Activated naive CD8-positive, alpha-beta T cell treated with anti-CD3 and anti-CD28 coated beads, Interleukin-2, amount 50 U/mL, for 24 hours (primary cell): ENCODE data around the gene ABCC4.
A peak's percentile ranks its signal among the peaks of the same experiment; 100 is the strongest.
"Not testable (repeated sequence)": the region's sequence is repeated elsewhere in the genome, so short reads cannot be mapped to it uniquely, and the experiment has no call there.

ENCODE experiments used
- ATAC-seq: fragments of 150-1000 bp; cut with Tn5 transposase; one replicate; pipeline ENCODE4 v1.10.0; 2021
- DNase-seq: peaks from one replicate; pipeline ENCODE4 v3.0.0; 2021
- H3K27ac Mint-ChIP-seq: one replicate; pipeline ENCODE4 v1.8.0; 2021; ENCODE audit warnings: mild to moderate bottlenecking, mixed read lengths
- H3K27me3 Mint-ChIP-seq: one replicate; pipeline ENCODE4 v1.8.0; 2021; ENCODE audit warnings: mixed read lengths
- H3K36me3 Mint-ChIP-seq: one replicate; pipeline ENCODE4 v1.8.0; 2021; ENCODE audit warnings: low read depth, mixed read lengths
- H3K4me1 Mint-ChIP-seq: one replicate; pipeline ENCODE4 v1.8.0; 2021; ENCODE audit warnings: mixed read lengths
- H3K4me3 Mint-ChIP-seq: one replicate; pipeline ENCODE4 v1.8.0; 2021; ENCODE audit warnings: mild to moderate bottlenecking, moderate library complexity, mixed read lengths
- H3K9me3 Mint-ChIP-seq: one replicate; pipeline ENCODE4 v1.8.0; 2021; ENCODE audit warnings: mixed read lengths

The ABCC4 gene

GRCh38 chr13:95276037-95276505, 25.2 kb downstream of the ABCC4 start:
- Mint-ChIP-seq H3K36me3 (peaks cover 3% of the 10 kb centered on the region), H3K27me3 (no peaks in the 10 kb centered on the region), H3K4me3 (no peak overlapping the region), H3K4me1 (peaks cover 16% of the 10 kb centered on the region), H3K27ac (no peak overlapping the region), H3K9me3 (no peaks in the 10 kb centered on the region)
- ATAC-seq, result no peak
- no peak for DNase-seq

GRCh38 chr13:95275322-95276036, 25.8 kb downstream of the ABCC4 start:
- ATAC-seq (no peak), DNase-seq (no peak)
- H3K27ac Mint-ChIP-seq, result no peak overlapping the region
- no peaks in the 10 kb centered on the region for H3K27me3 Mint-ChIP-seq
- H3K9me3 Mint-ChIP-seq, result no peaks in the 10 kb centered on the region
- peaks cover 3% of the 10 kb centered on the region for H3K36me3 Mint-ChIP-seq
- H3K4me1 Mint-ChIP-seq, result peaks cover 12% of the 10 kb centered on the region
- no peak overlapping the region for H3K4me3 Mint-ChIP-seq

- H3K9me3 Mint-ChIP-seq, H3K36me3 Mint-ChIP-seq, H3K27me3 Mint-ChIP-seq, H3K4me3 Mint-ChIP-seq, H3K4me1 Mint-ChIP-seq, ATAC-seq, DNase-seq, H3K27ac Mint-ChIP-seq: not testable (repeated sequence)
These were observed 27.6 kb downstream of the ABCC4 start for GRCh38 chr13:95273592-95274132.

- H3K4me1 Mint-ChIP-seq, H3K9me3 Mint-ChIP-seq, DNase-seq, H3K4me3 Mint-ChIP-seq, H3K27ac Mint-ChIP-seq, H3K27me3 Mint-ChIP-seq, ATAC-seq: not testable (repeated sequence)
- peaks cover 20% of the 10 kb centered on the region for H3K36me3 Mint-ChIP-seq
These were observed 29.2 kb downstream of the ABCC4 start for GRCh38 chr13:95272076-95272475.

- Mint-ChIP-seq H3K36me3 (peaks cover 28% of the 10 kb centered on the region), H3K4me3 (no peak overlapping the region), H3K27ac (no peak overlapping the region), H3K4me1 (peaks cover 2% of the 10 kb centered on the region), H3K27me3 (no peaks in the 10 kb centered on the region), H3K9me3 (no peaks in the 10 kb centered on the region)
- ATAC-seq (no peak), DNase-seq (no peak)
These were observed 31.5 kb downstream of the ABCC4 start for GRCh38 chr13:95269756-95270155.

GRCh38 chr13:95268343-95269065, 32.7 kb downstream of the ABCC4 start:
- not testable (repeated sequence) for H3K27ac Mint-ChIP-seq, H3K27me3 Mint-ChIP-seq, H3K4me1 Mint-ChIP-seq, H3K9me3 Mint-ChIP-seq, DNase-seq, H3K4me3 Mint-ChIP-seq, ATAC-seq
- H3K36me3 Mint-ChIP-seq, result peaks cover 34% of the 10 kb centered on the region

GRCh38 chr13:95267662-95268342, 33.4 kb downstream of the ABCC4 start:
- Mint-ChIP-seq H3K9me3 (no peaks in the 10 kb centered on the region), H3K36me3 (peaks cover 36% of the 10 kb centered on the region), H3K4me1 (peaks cover 2% of the 10 kb centered on the region), H3K4me3 (no peak overlapping the region), H3K27ac (no peak overlapping the region), H3K27me3 (no peaks in the 10 kb centered on the region)
- DNase-seq (no peak), ATAC-seq (no peak)

- H3K4me1 Mint-ChIP-seq, result peaks cover 6% of the 10 kb centered on the region
- H3K27ac Mint-ChIP-seq, result no peak overlapping the region
- peaks cover 40% of the 10 kb centered on the region for H3K36me3 Mint-ChIP-seq
- H3K4me3 Mint-ChIP-seq, result no peak overlapping the region
- DNase-seq (no peak), ATAC-seq (no peak)
- H3K9me3 Mint-ChIP-seq, result no peaks in the 10 kb centered on the region
- no peaks in the 10 kb centered on the region for H3K27me3 Mint-ChIP-seq
These were observed 37.0 kb downstream of the ABCC4 start for GRCh38 chr13:95264225-95264624.

- no peak for ATAC-seq
- H3K36me3 Mint-ChIP-seq, result peaks cover 35% of the 10 kb centered on the region
These were observed 38.3 kb downstream of the ABCC4 start for GRCh38 chr13:95262837-95263384.

GRCh38 chr13:95261956-95262355, 39.3 kb downstream of the ABCC4 start:
- Mint-ChIP-seq H3K27ac (no peak overlapping the region), H3K9me3 (no peaks in the 10 kb centered on the region), H3K36me3 (peaks cover 29% of the 10 kb centered on the region), H3K4me1 (peaks cover 6% of the 10 kb centered on the region), H3K27me3 (no peaks in the 10 kb centered on the region), H3K4me3 (no peak overlapping the region)
- DNase-seq (no peak), ATAC-seq (no peak)

More at GRCh38 chr13:95262837-95263384, 38.3 kb downstream of the ABCC4 start:
- no peaks in the 10 kb centered on the region for H3K9me3 Mint-ChIP-seq
- peaks cover 6% of the 10 kb centered on the region for H3K4me1 Mint-ChIP-seq
- no peak overlapping the region for H3K27ac Mint-ChIP-seq
- DNase-seq, result no peak
- H3K27me3 Mint-ChIP-seq, result no peaks in the 10 kb centered on the region
- no peak overlapping the region for H3K4me3 Mint-ChIP-seq

GRCh38 chr13:95260031-95260525, 41.2 kb downstream of the ABCC4 start:
- ATAC-seq, result peak; percentile 36
- Mint-ChIP-seq H3K27ac (no peak overlapping the region), H3K4me3 (no peak overlapping the region), H3K27me3 (no peaks in the 10 kb centered on the region), H3K9me3 (no peaks in the 10 kb centered on the region), H3K4me1 (peaks cover 6% of the 10 kb centered on the region), H3K36me3 (peaks cover 24% of the 10 kb centered on the region)
- DNase-seq, result no peak

GRCh38 chr13:95258619-95259194, 42.5 kb downstream of the ABCC4 start:
- Mint-ChIP-seq H3K27ac (no peak overlapping the region), H3K9me3 (no peaks in the 10 kb centered on the region), H3K36me3 (peaks cover 16% of the 10 kb centered on the region), H3K4me3 (no peak overlapping the region), H3K27me3 (no peaks in the 10 kb centered on the region), H3K4me1 (peaks cover 7% of the 10 kb centered on the region)
- DNase-seq (no peak), ATAC-seq (no peak)

GRCh38 chr13:95258098-95258497, 43.2 kb downstream of the ABCC4 start:
- H3K9me3 Mint-ChIP-seq, result no peaks in the 10 kb centered on the region
- peaks cover 8% of the 10 kb centered on the region for H3K4me1 Mint-ChIP-seq
- H3K27ac Mint-ChIP-seq, result no peak overlapping the region
- no peak for ATAC-seq
- no peaks in the 10 kb centered on the region for H3K27me3 Mint-ChIP-seq
- no peak for DNase-seq
- no peak overlapping the region for H3K4me3 Mint-ChIP-seq
- peaks cover 16% of the 10 kb centered on the region for H3K36me3 Mint-ChIP-seq

GRCh38 chr13:95256091-95256490, 45.2 kb downstream of the ABCC4 start:
- Mint-ChIP-seq H3K27ac (no peak overlapping the region), H3K36me3 (peaks cover 15% of the 10 kb centered on the region), H3K4me3 (no peak overlapping the region), H3K4me1 (peaks cover 21% of the 10 kb centered on the region), H3K9me3 (no peaks in the 10 kb centered on the region), H3K27me3 (no peaks in the 10 kb centered on the region)
- no peak for ATAC-seq
- no peak for DNase-seq
